ENCODE measurements around the gene STX2.

The STX2 gene

DNA sequence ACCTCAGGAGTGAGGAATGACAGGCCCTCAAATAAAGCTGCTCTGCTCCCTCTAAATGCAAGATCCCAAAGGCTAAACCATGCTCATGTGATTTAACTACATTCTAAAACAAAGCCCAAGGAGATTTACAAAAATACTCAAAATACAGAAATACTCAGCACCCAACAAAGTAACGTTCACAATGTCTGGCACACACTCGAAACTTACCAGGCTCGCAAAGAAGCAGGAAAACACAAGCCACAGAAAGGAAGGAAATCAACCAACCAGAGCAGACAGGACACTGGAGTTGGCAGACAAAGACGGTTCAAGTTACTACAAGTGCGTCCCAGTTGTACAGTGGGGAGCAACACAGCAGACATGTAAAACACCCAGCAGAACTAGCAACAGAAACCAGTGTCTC is 33.4 kb downstream of the STX2 start:
- TF ChIP-seq, protein P1, sequence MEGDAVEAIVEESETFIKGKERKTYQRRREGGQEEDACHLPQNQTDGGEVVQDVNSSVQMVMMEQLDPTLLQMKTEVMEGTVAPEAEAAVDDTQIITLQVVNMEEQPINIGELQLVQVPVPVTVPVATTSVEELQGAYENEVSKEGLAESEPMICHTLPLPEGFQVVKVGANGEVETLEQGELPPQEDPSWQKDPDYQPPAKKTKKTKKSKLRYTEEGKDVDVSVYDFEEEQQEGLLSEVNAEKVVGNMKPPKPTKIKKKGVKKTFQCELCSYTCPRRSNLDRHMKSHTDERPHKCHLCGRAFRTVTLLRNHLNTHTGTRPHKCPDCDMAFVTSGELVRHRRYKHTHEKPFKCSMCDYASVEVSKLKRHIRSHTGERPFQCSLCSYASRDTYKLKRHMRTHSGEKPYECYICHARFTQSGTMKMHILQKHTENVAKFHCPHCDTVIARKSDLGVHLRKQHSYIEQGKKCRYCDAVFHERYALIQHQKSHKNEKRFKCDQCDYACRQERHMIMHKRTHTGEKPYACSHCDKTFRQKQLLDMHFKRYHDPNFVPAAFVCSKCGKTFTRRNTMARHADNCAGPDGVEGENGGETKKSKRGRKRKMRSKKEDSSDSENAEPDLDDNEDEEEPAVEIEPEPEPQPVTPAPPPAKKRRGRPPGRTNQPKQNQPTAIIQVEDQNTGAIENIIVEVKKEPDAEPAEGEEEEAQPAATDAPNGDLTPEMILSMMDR (IDR thresholded peaks at IDR 0.05; ENCODE audit: borderline replicate concordance, control extremely low read depth, extremely low read depth, insufficient read depth, missing control alignments), result no peak
- no peak for DNase-seq (ENCODE audit: low spot score)
- in situ Hi-C loops (cut with MboI; ENCODE audit: low sequenced_read_pairs, unreplicated experiment), result no loop called here

DNA sequence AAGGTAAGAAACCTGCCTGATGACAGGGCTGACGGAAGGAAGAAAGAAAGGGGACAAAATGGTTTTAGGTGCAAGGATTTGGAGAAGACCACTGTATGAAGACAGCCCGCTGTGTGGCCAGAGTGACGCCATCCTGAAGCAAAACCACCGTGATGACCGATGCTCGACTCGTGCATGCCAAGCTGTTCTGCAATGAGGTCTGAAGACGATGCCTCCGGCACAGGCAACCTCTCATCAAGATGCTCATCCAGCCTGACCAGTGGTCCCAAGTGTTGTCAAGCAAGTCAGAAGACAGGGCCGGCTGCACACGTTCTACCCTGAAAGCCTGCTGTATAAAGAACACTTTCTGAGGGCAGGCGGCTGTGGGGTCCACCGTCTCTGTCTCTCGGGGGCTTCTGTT is 34.8 kb downstream of the STX2 start:
- no peak for DNase-seq (ENCODE audit: low spot score)
- in situ Hi-C loops (cut with MboI; ENCODE audit: low sequenced_read_pairs, unreplicated experiment), result no loop called here
- TF ChIP-seq, protein P1 (IDR thresholded peaks at IDR 0.05; ENCODE audit: borderline replicate concordance, control extremely low read depth, extremely low read depth, insufficient read depth, missing control alignments), result no peak

DNA sequence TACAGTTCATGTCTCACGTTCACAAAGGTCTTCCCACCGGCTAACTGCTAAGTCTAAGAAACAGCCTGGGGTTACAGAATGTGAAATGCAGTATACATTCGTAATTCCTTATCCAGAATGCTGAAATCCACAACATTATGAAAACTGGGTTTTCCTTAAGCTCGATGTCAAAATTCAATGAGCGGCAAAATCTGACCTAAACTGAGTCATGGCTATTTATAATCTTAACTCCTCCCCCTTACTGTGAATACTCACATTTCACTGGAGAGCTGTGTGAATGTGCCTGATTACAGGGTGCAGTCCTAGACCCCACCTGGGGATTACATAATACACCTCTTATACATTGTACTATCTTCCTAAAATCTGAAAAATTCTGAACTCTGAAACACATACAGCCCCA is 35.3 kb downstream of the STX2 start:
- TF ChIP-seq, protein P1 (IDR thresholded peaks at IDR 0.05; ENCODE audit: borderline replicate concordance, control extremely low read depth, extremely low read depth, insufficient read depth, missing control alignments), result no peak
- DNase-seq (ENCODE audit: low spot score), result no peak
- in situ Hi-C loops (cut with MboI; ENCODE audit: low sequenced_read_pairs, unreplicated experiment), result no loop called here

DNA sequence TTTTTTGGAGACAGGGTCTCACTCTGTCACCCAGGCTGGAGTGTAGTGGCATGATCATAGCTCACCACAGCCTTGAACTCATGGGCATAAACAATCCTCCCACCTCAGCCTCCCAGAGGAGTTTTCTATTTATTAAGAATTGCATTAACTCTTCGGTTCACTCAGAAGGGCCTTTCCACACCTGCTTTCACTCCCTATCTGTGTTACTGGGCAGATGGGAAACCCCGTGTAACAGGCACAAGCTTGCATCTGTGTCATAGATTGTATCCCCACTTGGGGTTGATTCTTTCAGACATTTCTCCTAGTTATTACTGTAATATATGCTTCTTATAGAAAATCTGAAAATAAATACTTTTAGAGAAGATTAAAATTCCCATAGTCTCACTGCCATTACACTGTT is 38.7 kb downstream of the STX2 start:
- in situ Hi-C loops (cut with MboI; ENCODE audit: low sequenced_read_pairs, unreplicated experiment), result no loop called here
- TF ChIP-seq, protein P1 (IDR thresholded peaks at IDR 0.05; ENCODE audit: borderline replicate concordance, control extremely low read depth, extremely low read depth, insufficient read depth, missing control alignments), result no peak
- no peak for DNase-seq (ENCODE audit: low spot score)

DNA sequence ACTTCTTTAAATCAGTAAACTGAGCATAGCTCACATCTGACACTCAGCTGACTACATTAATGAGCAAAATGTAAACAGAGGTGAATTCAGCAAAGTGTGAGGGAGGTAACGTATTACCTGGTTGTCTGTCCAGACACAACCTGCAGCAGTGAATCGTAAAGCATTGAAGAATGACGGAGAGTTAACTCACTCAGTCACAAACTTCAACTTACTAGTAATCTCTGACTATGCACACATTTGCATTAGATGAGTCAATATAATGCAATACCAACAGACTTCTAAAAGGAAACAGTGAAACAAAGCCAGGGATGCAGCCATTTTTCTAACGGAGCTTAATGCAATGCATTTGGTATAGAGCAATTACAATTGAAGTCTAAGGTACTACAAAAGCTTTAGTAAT is 40.0 kb downstream of the STX2 start:
- TF ChIP-seq, protein P1 (IDR thresholded peaks at IDR 0.05; ENCODE audit: borderline replicate concordance, control extremely low read depth, extremely low read depth, insufficient read depth, missing control alignments), result no peak
- in situ Hi-C loops (cut with MboI; ENCODE audit: low sequenced_read_pairs, unreplicated experiment), result no loop called here
- DNase-seq (ENCODE audit: low spot score), result no peak

DNA sequence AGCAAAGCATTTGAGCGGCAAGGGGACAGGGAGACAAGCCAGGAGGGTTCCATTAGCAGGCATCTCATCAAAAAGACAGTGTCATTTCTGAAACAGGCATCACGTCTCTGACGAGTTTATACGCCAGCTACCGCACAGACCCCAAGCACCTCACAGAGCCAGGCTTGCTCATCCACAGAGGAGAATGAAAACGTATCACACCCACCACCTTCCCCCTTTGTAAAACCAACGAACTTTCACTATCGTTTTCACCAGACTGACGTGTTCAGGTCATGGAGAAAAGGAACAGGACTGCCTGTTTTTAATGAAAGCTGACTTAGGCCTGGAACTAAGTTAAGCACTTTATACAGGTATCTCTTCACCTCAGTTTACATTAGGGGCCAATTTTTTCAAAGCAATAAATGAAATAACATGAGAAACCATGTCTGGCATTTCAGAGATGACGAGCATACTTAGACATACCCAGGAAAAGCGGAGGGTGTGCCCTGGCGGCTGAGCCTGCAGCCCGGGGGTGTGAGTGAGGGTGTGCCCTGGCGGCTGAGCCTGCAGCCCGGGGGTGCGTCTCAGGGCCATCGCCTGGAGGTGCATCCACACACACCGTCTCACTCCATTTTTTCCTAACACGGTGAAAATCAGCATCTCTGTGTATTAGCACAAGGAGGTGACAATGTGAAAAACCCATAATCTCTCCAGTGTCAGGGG is 41.9 kb downstream of the STX2 start:
- in situ Hi-C loops (cut with MboI; ENCODE audit: low sequenced_read_pairs, unreplicated experiment), result no loop called here
- DNase-seq (ENCODE audit: low spot score), result peak; percentile 74
- TF ChIP-seq, protein P1 (IDR thresholded peaks at IDR 0.05; ENCODE audit: borderline replicate concordance, control extremely low read depth, extremely low read depth, insufficient read depth, missing control alignments), result no peak

All from GM13976 (cell line).